SK-N-SH (cell line): Measurements from ENCODE around the gene MMP26. TPM values are rescaled to one million over a fixed set of nuclear protein-coding genes. Genes with fewer than 3 reads are reported as not detected.

Experiments
- CTCF ChIA-PET: fragments of 300-600, 350-600 bp; formaldehyde crosslinking; extraction: SDS; loops from one replicate; lab custom pipeline; 2021; lab: Yijun Ruan, JAX
- POLR2A ChIA-PET: fragments of 350-600 bp; sonication (Branson Sonifier 250); formaldehyde crosslinking; extraction: SDS; loops from one replicate; lab custom pipeline; 2020; ENCODE audit warnings: antibody characterized with exemption, inconsistent platforms; lab: Yijun Ruan, JAX
- DNase-seq: peaks from one replicate; pipeline ENCODE4 v3.0.0; 2012
- H2AFZ ChIP-seq: fragments of 200-600 bp; sonication (generic); 2 replicates; pipeline ENCODE4 v1.8.1; 2016; ENCODE audit warnings: antibody characterized with exemption, mild to moderate bottlenecking, low read depth
- H3F3A ChIP-seq: fragments of 200-600 bp; sonication (generic); replicated peaks from 2 replicates; pipeline ENCODE3; 2016; ENCODE audit warnings: antibody characterized with exemption, mild to moderate bottlenecking; ENCODE audit not compliant: insufficient read depth
- H3K27ac ChIP-seq, 2 experiments: fragments of 200-500 bp in 1 of 2; fragments of 200-600 bp in 1 of 2; sonication (Bioruptor generic) in 1 of 2; sonication (generic), shearing (Covaris generic) in 1 of 2; 2 replicates each; pipeline versions ENCODE4 v1.5.1 to v1.6.1; 2014 to 2016; ENCODE audit warnings: low read depth in 2 of 2, inconsistent platforms in 1 of 2, low read length in 1 of 2, mild to moderate bottlenecking in 1 of 2, mixed read lengths in 1 of 2
- H3K27me3 ChIP-seq: fragments of 200-600 bp; sonication (generic), shearing (Covaris generic); 2 replicates; pipeline ENCODE4 v1.6.1; 2016; ENCODE audit warnings: mixed run types; ENCODE audit not compliant: insufficient read depth
- H3K36me3 ChIP-seq, 2 experiments: fragments of 200-500 bp in 1 of 2; fragments of 200-600 bp in 1 of 2; sonication (Bioruptor generic) in 1 of 2; sonication (generic) in 1 of 2; replicated peaks in 1 of 2; 2 replicates each; pipeline versions ENCODE3 to v1.5.1; 2014 to 2016; ENCODE audit warnings: low read length in 1 of 2, mild to moderate bottlenecking in 1 of 2; ENCODE audit not compliant: insufficient read depth in 2 of 2, control insufficient read depth in 1 of 2
- H3K4me1 ChIP-seq, 2 experiments: fragments of 200-500 bp in 1 of 2; fragments of 200-600 bp in 1 of 2; sonication (Bioruptor generic) in 1 of 2; sonication (generic), shearing (Covaris generic) in 1 of 2; 2 replicates each; pipeline versions ENCODE4 v1.5.1 to v1.6.1; 2014 to 2016; ENCODE audit warnings: low read depth in 1 of 2, low read length in 1 of 2, mixed run types in 1 of 2; ENCODE audit not compliant: insufficient read depth in 2 of 2, control insufficient read depth in 1 of 2
- H3K4me2 ChIP-seq: fragments of 200-600 bp; sonication (generic), shearing (Covaris generic); 2 replicates; pipeline ENCODE4 v1.6.1; 2017; ENCODE audit warnings: mixed run types
- H3K4me3 ChIP-seq, 2 experiments: fragments of 200-500 bp in 1 of 2; fragments of 200-600 bp in 1 of 2; sonication (Bioruptor generic) in 1 of 2; sonication (generic), shearing (Covaris generic) in 1 of 2; 2 replicates each; pipeline versions ENCODE4 v1.5.1 to v1.8.1; 2014 to 2016; ENCODE audit warnings: low read depth in 2 of 2, inconsistent platforms in 1 of 2, low read length in 1 of 2, mild to moderate bottlenecking in 1 of 2, mixed read lengths in 1 of 2, moderate library complexity in 1 of 2
- H3K79me2 ChIP-seq: fragments of 200-600 bp; sonication (generic); 2 replicates; pipeline ENCODE4 v1.8.1; 2017; ENCODE audit warnings: mild to moderate bottlenecking; ENCODE audit not compliant: insufficient read depth
- H3K9ac ChIP-seq: fragments of 200-600 bp; sonication (generic); 2 replicates; pipeline ENCODE4 v1.6.1; 2017; ENCODE audit warnings: mixed run types
- H3K9me2 ChIP-seq: fragments of 200-600 bp; sonication (generic); 2 replicates; pipeline ENCODE4 v1.6.1; 2017; ENCODE audit warnings: mixed run types
- H3K9me3 ChIP-seq: fragments of 200-600 bp; sonication (generic); 2 replicates; pipeline ENCODE4 v1.6.1; 2017; ENCODE audit warnings: mixed run types, mild to moderate bottlenecking, moderate library complexity
- H4K20me1 ChIP-seq: fragments of 200-600 bp; sonication (generic); 2 replicates; pipeline ENCODE4 v1.6.1; 2017; ENCODE audit warnings: mild to moderate bottlenecking, mixed run types; ENCODE audit not compliant: insufficient read depth
- CHD2 ChIP-seq: fragments of 150-350 bp; IDR thresholded peaks from 2 replicates; pipeline ENCODE4 v1.6.1; 2018; ENCODE audit warnings: low read length; ENCODE audit not compliant: partially characterized antibody
- CTCF ChIP-seq: fragments of 200-600 bp; sonication (generic); IDR thresholded peaks from 2 replicates; pipeline ENCODE4 v1.6.1; 2017; ENCODE audit warnings: antibody characterized with exemption, mild to moderate bottlenecking, moderate library complexity
- ELF1 ChIP-seq: IDR thresholded peaks from 2 replicates; pipeline ENCODE4 v1.4.0; 2012
- EP300 ChIP-seq, 2 experiments: IDR thresholded peaks; 2 replicates each; pipeline versions ENCODE4 v1.4.0 to v1.6.1; 2012; ENCODE audit warnings: borderline replicate concordance in 1 of 2, low read depth in 1 of 2, low read length in 1 of 2
- EZH2phosphoT487 ChIP-seq: fragments of 200-600 bp; sonication (generic); IDR thresholded peaks from 2 replicates; pipeline ENCODE4 v1.6.1; 2017; ENCODE audit warnings: low read depth, mixed run types, mild to moderate bottlenecking, antibody characterized with exemption, moderate library complexity, borderline replicate concordance
- FOSL2 ChIP-seq: IDR thresholded peaks from 2 replicates; pipeline ENCODE4 v1.4.0; 2012; ENCODE audit warnings: low read depth, mild to moderate bottlenecking, moderate library complexity, borderline replicate concordance
- FOXJ3 ChIP-seq: sonication (generic); formaldehyde crosslinking; IDR thresholded peaks from 2 replicates; pipeline ENCODE4 v1.5.1; 2020; ENCODE audit warnings: mild to moderate bottlenecking, missing genetic modification reagents
- FOXM1 ChIP-seq: IDR thresholded peaks from 2 replicates; pipeline ENCODE4 v1.4.0; 2012; ENCODE audit warnings: low read depth, mild to moderate bottlenecking
- GABPA ChIP-seq: IDR thresholded peaks from 2 replicates; pipeline ENCODE4 v1.4.0; 2012; ENCODE audit warnings: low read depth, mild to moderate bottlenecking
- IRF3 ChIP-seq: fragments of 150-350 bp; IDR thresholded peaks from 2 replicates; pipeline ENCODE4 v1.6.1; 2016; ENCODE audit warnings: mild to moderate bottlenecking, low read depth, low read length
- MAX ChIP-seq: IDR thresholded peaks from 2 replicates; pipeline ENCODE4 v1.4.0; 2012; ENCODE audit warnings: low read depth
- MEF2A ChIP-seq: IDR thresholded peaks from 2 replicates; pipeline ENCODE4 v1.4.0; 2012; ENCODE audit warnings: low read depth, borderline replicate concordance
- MXI1 ChIP-seq: IDR thresholded peaks from 2 replicates; pipeline ENCODE4 v1.6.1; 2012; ENCODE audit warnings: mild to moderate bottlenecking, low read depth, low read length, improper control_type of control experiment
- NFIC ChIP-seq: IDR thresholded peaks from 2 replicates; pipeline ENCODE4 v1.4.0; 2012; ENCODE audit warnings: borderline replicate concordance
- PBX3 ChIP-seq: IDR thresholded peaks from 2 replicates; pipeline ENCODE4; 2012
- POLR2AphosphoS5 ChIP-seq: IDR thresholded peaks from 2 replicates; pipeline ENCODE4 v1.6.1; 2012; ENCODE audit warnings: low read depth, low read length
- RFX5 ChIP-seq: IDR thresholded peaks from 2 replicates; pipeline ENCODE4 v1.6.1; 2012; ENCODE audit warnings: mild to moderate bottlenecking, improper control_type of control experiment, low read length
- RXRA ChIP-seq: IDR thresholded peaks from 2 replicates; pipeline ENCODE4 v1.4.0; 2012; ENCODE audit warnings: low read depth, mild to moderate bottlenecking, borderline replicate concordance
- TAF1 ChIP-seq: IDR thresholded peaks from 2 replicates; pipeline ENCODE4 v1.6.1; 2012; ENCODE audit warnings: low read depth, mild to moderate bottlenecking, low read length, moderate library complexity, borderline replicate concordance
- TCF12 ChIP-seq: IDR thresholded peaks from 2 replicates; pipeline ENCODE4 v1.4.0; 2012
- USF1 ChIP-seq: IDR thresholded peaks from 2 replicates; pipeline ENCODE4 v1.4.0; 2012; ENCODE audit warnings: low read depth, borderline replicate concordance
- YY1 ChIP-seq: IDR thresholded peaks from 2 replicates; pipeline ENCODE4 v1.4.0; 2012; ENCODE audit warnings: low read depth, mild to moderate bottlenecking
- ZBTB33 ChIP-seq: IDR thresholded peaks from 2 replicates; pipeline ENCODE4 v1.4.0; 2012; ENCODE audit warnings: low read depth, borderline replicate concordance
- WGBS: methylation state at CpG from one replicate; pipeline ENCODE4 v1.1.6; 2017; ENCODE audit warnings: low lambda C conversion rate; 5-methylcytosine and 5-hydroxymethylcytosine counted together
- polyA plus RNA-seq, 3 experiments: library from polyadenylated mRNA; depleted of rRNA; stranded (reverse); fragments of >200 nt; gene quantifications; 2 replicates each; pipeline ENCODE4 v1.2.3, GENCODE V29; 2012

Gene MMP26
- polyA plus RNA-seq, 1 of the 3 experiments (the other 2 are of a cell fraction): not detected

- no peaks in the 10 kb centered on the region for H3K9me2 ChIP-seq
- no peaks in the 10 kb centered on the region for H3F3A ChIP-seq
- H3K4me2 ChIP-seq: no peak overlapping the region
- H2AFZ ChIP-seq: no peak overlapping the region
- H3K9ac ChIP-seq: no peak overlapping the region
- WGBS: 6% methylated on average over 2 of the region's 2 CpGs
- no peak overlapping the region for H3K27ac ChIP-seq
- H3K9me3 ChIP-seq: no peaks in the 10 kb centered on the region
- TF ChIP-seq EP300 (IDR thresholded peaks at IDR 0.05; ENCODE audit: borderline replicate concordance in 1 of 2, low read depth in 1 of 2, low read length in 1 of 2) (no peak), TCF12 (no peak), ZBTB33 (no peak), PBX3 (no peak), RXRA (no peak), FOXM1 (no peak), FOSL2 (no peak), YY1 (no peak)
- TF ChIP-seq, all 33 proteins: peak for 0
- Histone ChIP-seq H3K36me3 (no peaks in the 10 kb centered on the region), H3K4me1 (no peaks in the 10 kb centered on the region), H4K20me1 (no peaks in the 10 kb centered on the region), H3K79me2 (no peaks in the 10 kb centered on the region), H3K4me3 (no peak overlapping the region), H3K27me3 (no peaks in the 10 kb centered on the region; the same call in 1 of the 2 replicates)
- no peak for DNase-seq
- CTCF ChIA-PET: interaction anchor here (0.6 kb wide), 1 partner anchor 1405 kb away, joined by 3 read pairs; no protein-coding TSS in a partner anchor
- POLR2A ChIA-PET: no interaction called here
These were observed 22.6 kb downstream of the MMP26 start for GRCh38 chr11:4727171-4727570.

GRCh38 chr11:4740735-4741134, 36.2 kb downstream of the MMP26 start:
- Histone ChIP-seq H3F3A (no peaks in the 10 kb centered on the region), H2AFZ (no peak overlapping the region), H4K20me1 (no peaks in the 10 kb centered on the region), H3K4me3 (no peak overlapping the region), H3K9me3 (no peaks in the 10 kb centered on the region), H3K36me3 (no peaks in the 10 kb centered on the region), H3K79me2 (no peaks in the 10 kb centered on the region), H3K27ac (no peak overlapping the region), H3K27me3 (no peaks in the 10 kb centered on the region), H3K9ac (no peak overlapping the region), H3K9me2 (no peaks in the 10 kb centered on the region), H3K4me1 (no peaks in the 10 kb centered on the region), H3K4me2 (no peak overlapping the region)
- WGBS: 0% methylated on average over 2 of the region's 2 CpGs
- ChIA-PET CTCF (no interaction called here), POLR2A (no interaction called here)
- TF ChIP-seq TCF12 (no peak), FOXJ3 (CRISPR knock-in tag) (no peak), USF1 (no peak), GABPA (no peak), MAX (no peak), TAF1 (no peak), ELF1 (no peak), POLR2AphosphoS5 (no peak), RFX5 (no peak), EZH2phosphoT487 (no peak), IRF3 (no peak), CHD2 (no peak), NFIC (no peak), MXI1 (no peak), MEF2A (no peak), CTCF (no peak)
- no peak for DNase-seq
